Measurements from ENCODE around the gene SIT1. TPM values are rescaled to one million over a fixed set of nuclear protein-coding genes. Genes with fewer than 3 reads are reported as not detected.

The SIT1 gene
- total and polyA plus RNA-seq, 2 donors (not counting 3 experiments of a cell fraction or from before 2014, with no cell fraction given) = not detected

DNA sequence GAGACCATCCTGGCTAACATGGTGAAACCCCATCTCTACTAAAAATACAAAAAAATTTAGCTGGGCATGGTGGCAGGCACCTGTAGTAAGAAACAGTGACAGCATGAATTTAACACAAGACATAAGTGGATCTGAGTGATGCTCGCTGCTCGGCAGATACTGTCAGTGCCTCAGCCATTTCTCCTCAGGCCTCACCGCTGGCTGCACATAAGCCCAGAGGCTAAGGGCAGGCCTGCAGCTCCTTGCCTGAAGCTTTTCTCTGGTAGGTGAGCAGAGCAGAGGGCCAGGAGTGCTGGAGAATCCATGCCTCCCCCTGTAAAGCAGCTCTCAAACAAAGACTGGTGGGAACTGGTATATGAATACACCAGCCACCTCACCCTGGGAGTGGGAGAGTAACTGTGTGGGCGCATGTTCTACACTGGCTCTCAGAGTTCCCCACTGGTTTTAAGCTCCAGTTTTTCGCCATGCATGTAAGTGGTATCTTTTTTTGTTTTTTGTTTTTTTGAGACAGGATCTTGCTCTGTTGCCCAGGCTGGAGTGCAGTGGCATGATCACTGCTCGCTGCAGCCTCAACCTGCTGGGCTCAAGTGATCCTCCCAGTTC, 22.2 kb downstream of the SIT1 start:
- TF ChIP-seq FOS (IDR thresholded peaks at IDR 0.05; ENCODE audit: borderline replicate concordance, insufficient read depth, low read length) = no peak
- TF ChIP-seq EZH2 (IDR thresholded peaks at IDR 0.05; ENCODE audit: borderline replicate concordance, low read depth, low read length, severe bottlenecking) = no peak
- TF ChIP-seq JUN (IDR thresholded peaks at IDR 0.05; ENCODE audit: borderline replicate concordance, insufficient read depth, insufficient read length, low read depth) = no peak
- no peak for TF ChIP-seq POLR2AphosphoS5 (IDR thresholded peaks at IDR 0.05; ENCODE audit: insufficient read depth, low read depth, low read length)
- TF ChIP-seq, protein P1, sequence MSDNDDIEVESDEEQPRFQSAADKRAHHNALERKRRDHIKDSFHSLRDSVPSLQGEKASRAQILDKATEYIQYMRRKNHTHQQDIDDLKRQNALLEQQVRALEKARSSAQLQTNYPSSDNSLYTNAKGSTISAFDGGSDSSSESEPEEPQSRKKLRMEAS (IDR thresholded peaks at IDR 0.05; ENCODE audit: insufficient read depth, insufficient read length) = no peak
- TF ChIP-seq POLR2A (IDR thresholded peaks at IDR 0.05; ENCODE audit: low read depth, low read length) = no peak
- TF ChIP-seq GATA2 (IDR thresholded peaks at IDR 0.05; ENCODE audit: insufficient read depth, insufficient read length, low read depth, low read length) = no peak
- no peak for TF ChIP-seq MYC (IDR thresholded peaks at IDR 0.05; ENCODE audit: low read depth, low read length)
- TF ChIP-seq, protein P2, sequence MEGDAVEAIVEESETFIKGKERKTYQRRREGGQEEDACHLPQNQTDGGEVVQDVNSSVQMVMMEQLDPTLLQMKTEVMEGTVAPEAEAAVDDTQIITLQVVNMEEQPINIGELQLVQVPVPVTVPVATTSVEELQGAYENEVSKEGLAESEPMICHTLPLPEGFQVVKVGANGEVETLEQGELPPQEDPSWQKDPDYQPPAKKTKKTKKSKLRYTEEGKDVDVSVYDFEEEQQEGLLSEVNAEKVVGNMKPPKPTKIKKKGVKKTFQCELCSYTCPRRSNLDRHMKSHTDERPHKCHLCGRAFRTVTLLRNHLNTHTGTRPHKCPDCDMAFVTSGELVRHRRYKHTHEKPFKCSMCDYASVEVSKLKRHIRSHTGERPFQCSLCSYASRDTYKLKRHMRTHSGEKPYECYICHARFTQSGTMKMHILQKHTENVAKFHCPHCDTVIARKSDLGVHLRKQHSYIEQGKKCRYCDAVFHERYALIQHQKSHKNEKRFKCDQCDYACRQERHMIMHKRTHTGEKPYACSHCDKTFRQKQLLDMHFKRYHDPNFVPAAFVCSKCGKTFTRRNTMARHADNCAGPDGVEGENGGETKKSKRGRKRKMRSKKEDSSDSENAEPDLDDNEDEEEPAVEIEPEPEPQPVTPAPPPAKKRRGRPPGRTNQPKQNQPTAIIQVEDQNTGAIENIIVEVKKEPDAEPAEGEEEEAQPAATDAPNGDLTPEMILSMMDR (IDR thresholded peaks at IDR 0.05; ENCODE audit: extremely low read depth in 1 of 2, insufficient read depth in 1 of 2, low read depth in 1 of 2, low read length in 2 of 2) = no peak
- Histone ChIP-seq H3K79me2 (ENCODE audit: control insufficient read depth, insufficient read depth, low read length) (no peaks in the 10 kb centered on the region), H3K9me1 (replicated peaks; ENCODE audit: control insufficient read depth, extremely low read depth, insufficient read depth, low read length) (no peaks in the 10 kb centered on the region), H3K4me3 (replicated peaks in 1 of 3; ENCODE audit: insufficient read depth in 1 of 3, low read depth in 1 of 3, low read length in 3 of 3) (no peak overlapping the region), H2AFZ (ENCODE audit: low read depth, low read length) (no peak overlapping the region), H4K20me1 (replicated peaks; ENCODE audit: control insufficient read depth, extremely low read depth, insufficient read depth, low read length) (no peaks in the 10 kb centered on the region), H3K9ac (replicated peaks; ENCODE audit: extremely low read depth, insufficient read depth, low read length) (no peak overlapping the region), H3K27me3 (ENCODE audit: control insufficient read depth in 2 of 2, insufficient read depth in 2 of 2, low read length in 2 of 2) (peaks cover 0 to 5% of the 10 kb centered on the region in 2 experiments), H3K4me2 (ENCODE audit: insufficient read depth, low read length) (no peak overlapping the region), H3K27ac (ENCODE audit: insufficient read depth, low read depth, low read length) (no peak overlapping the region), H3K36me3 (ENCODE audit: control insufficient read depth in 2 of 2, extremely low read depth in 1 of 2, insufficient read depth in 2 of 2, low read length in 2 of 2) (no peaks in the 10 kb centered on the region), H3K4me1 (ENCODE audit: control insufficient read depth, extremely low read depth, insufficient read depth, low read length) (no peaks in the 10 kb centered on the region), H3K9me3 (replicated peaks; ENCODE audit: control insufficient read depth, insufficient read depth, low read length) (no peaks in the 10 kb centered on the region)
- ChIA-PET CTCF (interaction anchor here (0.6 to 4.4 kb wide), 9 partner anchors 9 to 76 kb away, joined by 3 to 36 read pairs (median 4); partner anchors contain the start of gene CD72), POLR2A (no interaction called here)
- no TSS peak for BruUV-seq (replicated peaks)
- intact Hi-C loops (cut with micrococcal nuclease) (no loop called here), dilution Hi-C loops (cut with MboI; ENCODE audit: extremely low pct_ligation_motif_present, low sequenced_read_pairs) (no loop called here)
- FAIRE-seq = no peak
- DNase-seq (ENCODE audit: low read depth, low spot score) = no peak

All from endothelial cell of umbilical vein (primary cell).